HFF-Myc (cell line): Measurements from ENCODE around the gene ABCG1.

Experiments
- DNase-seq: peaks from one replicate; pipeline ENCODE4 v3.0.0-alpha.2; 2011; ENCODE audit warnings: low read depth; ENCODE audit errors: extremely low read depth
- H3K4me3 ChIP-seq: replicated peaks from 2 replicates; pipeline ENCODE4 v1.5.1; 2011; ENCODE audit warnings: low read depth, mild to moderate bottlenecking, control low read depth, low read length
- CTCF ChIP-seq: IDR thresholded peaks from 2 replicates; pipeline ENCODE4 v1.5.1; 2012; ENCODE audit warnings: mild to moderate bottlenecking, low read depth, low read length, control low read depth; ENCODE audit errors: missing control alignments

Gene ABCG1

DNA sequence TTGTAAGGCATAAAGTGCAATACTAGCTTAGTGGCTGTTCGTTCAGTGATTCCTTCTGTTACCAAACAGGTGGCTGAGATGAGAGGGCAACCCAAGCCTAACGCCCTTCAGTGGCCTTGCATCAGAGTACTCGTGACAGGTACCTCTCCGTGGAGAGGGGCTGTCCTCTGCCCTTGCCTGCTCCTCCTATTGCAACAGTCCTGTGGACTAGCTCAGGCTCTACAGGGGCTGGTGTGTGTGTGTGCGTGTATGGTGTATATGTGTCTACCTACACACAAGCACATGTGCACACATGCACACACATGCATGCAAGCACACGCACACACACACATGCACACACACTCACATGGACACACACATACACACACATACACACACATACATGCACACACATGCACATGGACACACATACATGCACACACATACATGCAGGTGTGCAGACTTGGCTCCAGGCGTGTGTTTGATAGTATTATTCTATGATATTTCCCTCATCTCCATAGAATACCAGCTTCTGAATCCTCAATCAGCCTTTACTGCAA is 81.2 kb downstream of the ABCG1 start:
- DNase-seq, result no peak
- no peak overlapping the region for H3K4me3 ChIP-seq
- TF ChIP-seq CTCF, result no peak

DNA sequence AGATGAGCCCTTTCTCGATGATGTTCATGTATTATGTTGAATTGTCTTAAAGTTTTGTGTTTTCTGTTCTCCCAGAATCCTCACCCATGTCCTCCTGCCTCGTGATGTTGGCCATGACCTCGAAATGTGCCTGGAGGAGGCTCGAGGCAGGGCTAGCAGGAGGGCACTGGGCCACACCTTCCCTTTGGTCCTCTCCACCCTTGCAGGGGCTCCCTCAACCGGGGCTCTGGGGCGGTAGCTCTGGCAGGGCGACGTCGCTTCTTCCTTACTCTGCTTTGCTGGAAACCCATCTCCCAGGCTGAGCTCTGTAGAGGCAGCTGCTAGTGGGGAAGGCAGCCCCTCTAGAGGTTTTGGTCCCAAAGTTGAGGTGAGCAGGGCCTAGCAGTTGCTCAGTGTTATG is 82.0 kb downstream of the ABCG1 start:
- DNase-seq, result no peak
- H3K4me3 ChIP-seq, result no peak overlapping the region
- TF ChIP-seq CTCF, result no peak

DNA sequence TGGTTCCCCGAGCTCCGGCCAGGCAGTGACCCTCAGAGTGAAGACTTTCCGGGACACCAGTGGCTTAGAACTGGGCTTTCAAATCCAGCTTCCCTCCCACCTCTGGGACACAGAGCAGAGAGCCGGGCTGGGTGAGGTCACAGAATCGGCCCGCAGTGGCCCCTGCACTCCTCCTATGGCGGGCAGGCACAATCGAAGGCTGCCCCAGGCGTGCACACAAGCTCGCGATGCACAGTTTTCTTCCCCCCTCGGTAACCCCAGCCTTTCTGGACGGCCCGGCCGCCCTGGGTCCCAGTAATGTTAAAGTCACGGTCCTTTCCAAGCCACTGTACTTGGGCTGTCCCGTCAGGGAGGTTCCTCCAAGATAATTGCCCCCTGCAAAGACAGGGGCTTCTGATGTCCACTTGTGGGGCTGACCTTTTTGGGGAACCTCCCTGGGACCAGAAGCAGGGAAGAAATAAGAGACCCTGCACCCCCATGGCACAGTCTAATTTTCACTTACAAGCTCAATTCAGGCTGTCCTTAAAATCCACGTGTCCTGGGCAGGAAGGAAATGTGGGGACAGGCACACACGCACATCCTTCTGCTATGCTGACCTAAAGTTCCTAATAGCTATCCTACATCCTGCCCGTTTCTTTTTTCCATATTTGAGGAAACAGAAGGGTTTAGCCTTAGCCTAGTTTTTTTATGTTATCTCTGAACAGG is 82.6 kb downstream of the ABCG1 start:
- DNase-seq, result no peak
- no peak for TF ChIP-seq CTCF
- no peak overlapping the region for H3K4me3 ChIP-seq

GRCh38 chr21:42302076-42302650 is 83.2 kb downstream of the ABCG1 start:
- no peak overlapping the region for H3K4me3 ChIP-seq
- DNase-seq, result no peak
- TF ChIP-seq CTCF, result no peak

GRCh38 chr21:42302794-42303193 is 83.9 kb downstream of the ABCG1 start:
- DNase-seq, result no peak
- no peak for TF ChIP-seq CTCF
- no peak overlapping the region for H3K4me3 ChIP-seq

DNA sequence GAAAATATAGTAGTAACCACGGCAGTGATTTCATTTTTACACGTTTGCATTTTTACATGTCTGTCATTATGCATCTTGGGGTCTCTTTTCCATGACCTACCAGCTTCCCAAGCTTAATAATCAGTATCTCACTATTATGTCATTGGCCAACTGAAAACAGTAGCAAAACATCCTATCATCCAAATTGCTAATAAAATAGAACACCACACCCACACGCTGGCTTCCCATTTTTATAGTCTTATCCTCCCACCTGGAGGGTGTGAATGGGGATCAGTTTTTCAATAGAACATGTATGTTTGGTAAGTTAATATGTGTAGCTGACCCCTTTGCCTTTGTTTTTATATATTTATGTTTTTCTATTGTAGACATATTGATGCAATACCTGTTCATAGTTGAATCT is 84.5 kb downstream of the ABCG1 start:
- TF ChIP-seq CTCF, result no peak
- DNase-seq, result no peak
- no peak overlapping the region for H3K4me3 ChIP-seq
